Left ventricle myocardium inferior (tissue), 1 donor: ENCODE results near the gene PALLD. TPM values are rescaled to one million over a fixed set of nuclear protein-coding genes. Genes with fewer than 3 reads are reported as not detected.
A peak's percentile ranks its signal among the peaks of the same experiment; 100 is the strongest.

Experiments
- DNase-seq: peaks from one replicate; pipeline ENCODE4 v3.0.0-alpha.2; 2020
- H3K27ac ChIP-seq: fragments of 200-600 bp; replicated peaks from 2 replicates; pipeline ENCODE4 v1.8.0; 2021
- H3K27me3 ChIP-seq: fragments of 200-600 bp; 2 replicates; pipeline ENCODE4 v1.8.0; 2021; ENCODE audit warnings: low read depth
- H3K36me3 ChIP-seq: fragments of 200-600 bp; 2 replicates; pipeline ENCODE4 v1.8.0; 2021
- H3K4me1 ChIP-seq: fragments of 200-600 bp; 2 replicates; pipeline ENCODE4 v1.8.0; 2021
- H3K4me3 ChIP-seq: fragments of 200-600 bp; 2 replicates; pipeline ENCODE4 v1.8.0; 2021; ENCODE audit warnings: mild to moderate bottlenecking, moderate library complexity
- H3K9me3 ChIP-seq: fragments of 200-600 bp; replicated peaks from 2 replicates; pipeline ENCODE4 v1.8.0; 2021
- intact Hi-C: fragments of 100-400 bp; cut with micrococcal nuclease; formaldehyde crosslinking; loops from one replicate; pipeline ENCODE4 v1.11.0; 2022
- total RNA-seq: library from RNA; stranded (reverse); fragmentation: NEBNext Ultra II Directional; extraction: Animal tissue kit (Norgen Biotek cat#: 25700); gene quantifications from one replicate; pipeline ENCODE4 v1.2.1, GENCODE V29; 2021
- TF ChIP-seq, protein P1 (sequence below): fragments of 200-600 bp; IDR thresholded peaks from 2 replicates; pipeline ENCODE4 v1.8.0; 2021; ENCODE audit warnings: antibody characterized with exemption, mild to moderate bottlenecking, borderline replicate concordance
- donor health status: DM: no; HTN: yes; CAD: no; lungs with severe emphysema.

Gene PALLD
- total RNA-seq, 1 donor from 2014 or later = 871 TPM

DNA sequence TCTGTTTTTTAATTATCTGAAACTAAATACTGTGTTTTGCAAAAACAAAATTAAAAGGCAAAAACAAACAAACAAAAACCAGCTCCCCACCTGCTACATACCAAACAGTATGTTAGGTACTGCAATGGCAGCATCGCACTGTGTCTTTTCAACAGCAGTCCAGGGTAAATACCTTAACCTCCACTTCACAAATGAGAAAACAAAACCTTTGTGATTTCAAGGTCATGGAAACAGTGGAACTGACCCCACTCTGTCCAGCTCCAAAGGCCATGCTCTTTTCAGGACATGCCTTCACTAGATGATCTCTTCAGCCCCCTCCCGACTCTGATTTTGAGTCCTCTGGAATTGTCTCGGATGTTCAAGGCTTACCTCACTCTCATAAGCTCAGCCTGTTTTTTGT is 329.8 kb downstream of the PALLD start:
- Histone ChIP-seq H3K36me3 (no peaks in the 10 kb centered on the region), H3K27ac (peak overlapping the region; percentile 27), H3K9me3 (no peaks in the 10 kb centered on the region), H3K27me3 (no peaks in the 10 kb centered on the region), H3K4me1 (peaks cover 15% of the 10 kb centered on the region), H3K4me3 (no peak overlapping the region)
- TF ChIP-seq, protein P1, sequence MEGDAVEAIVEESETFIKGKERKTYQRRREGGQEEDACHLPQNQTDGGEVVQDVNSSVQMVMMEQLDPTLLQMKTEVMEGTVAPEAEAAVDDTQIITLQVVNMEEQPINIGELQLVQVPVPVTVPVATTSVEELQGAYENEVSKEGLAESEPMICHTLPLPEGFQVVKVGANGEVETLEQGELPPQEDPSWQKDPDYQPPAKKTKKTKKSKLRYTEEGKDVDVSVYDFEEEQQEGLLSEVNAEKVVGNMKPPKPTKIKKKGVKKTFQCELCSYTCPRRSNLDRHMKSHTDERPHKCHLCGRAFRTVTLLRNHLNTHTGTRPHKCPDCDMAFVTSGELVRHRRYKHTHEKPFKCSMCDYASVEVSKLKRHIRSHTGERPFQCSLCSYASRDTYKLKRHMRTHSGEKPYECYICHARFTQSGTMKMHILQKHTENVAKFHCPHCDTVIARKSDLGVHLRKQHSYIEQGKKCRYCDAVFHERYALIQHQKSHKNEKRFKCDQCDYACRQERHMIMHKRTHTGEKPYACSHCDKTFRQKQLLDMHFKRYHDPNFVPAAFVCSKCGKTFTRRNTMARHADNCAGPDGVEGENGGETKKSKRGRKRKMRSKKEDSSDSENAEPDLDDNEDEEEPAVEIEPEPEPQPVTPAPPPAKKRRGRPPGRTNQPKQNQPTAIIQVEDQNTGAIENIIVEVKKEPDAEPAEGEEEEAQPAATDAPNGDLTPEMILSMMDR = no peak
- no peak for DNase-seq
- intact Hi-C loops = no loop called here

DNA sequence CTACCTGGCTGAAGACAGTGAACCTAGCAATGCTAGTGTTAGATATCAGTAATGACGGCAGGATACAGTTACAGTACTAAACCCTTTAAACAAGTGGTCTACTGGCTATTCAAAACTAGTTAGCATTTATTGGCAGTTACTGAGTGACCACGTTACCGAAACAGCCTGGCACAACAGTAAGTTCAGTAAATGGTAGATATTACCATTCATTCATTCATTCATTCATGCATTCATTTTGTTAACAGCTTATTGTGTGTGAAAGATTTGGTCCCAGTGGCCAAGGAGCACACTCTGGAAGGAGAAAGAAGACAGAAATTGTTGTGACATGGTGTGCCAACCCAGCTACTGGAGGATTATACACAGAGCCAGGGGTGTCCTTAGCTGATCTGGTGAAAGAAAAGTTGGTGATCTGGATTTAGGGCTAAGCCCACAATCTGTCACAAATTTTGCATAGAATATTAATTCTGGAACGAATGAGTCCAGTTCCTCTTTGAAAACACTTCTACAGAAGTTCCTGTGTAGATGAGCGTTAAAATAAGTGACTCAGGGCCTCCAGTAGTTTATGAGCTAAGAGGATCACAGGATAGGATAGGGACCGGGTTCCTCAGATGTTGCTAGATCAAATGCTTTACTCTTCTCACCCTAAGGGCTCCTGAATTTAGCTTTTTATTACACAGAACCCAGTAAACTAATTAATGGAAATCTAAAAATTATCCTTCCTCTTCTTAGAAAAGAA is 334.1 kb downstream of the PALLD start:
- Histone ChIP-seq H3K9me3 (no peaks in the 10 kb centered on the region), H3K27me3 (peaks cover 14% of the 10 kb centered on the region), H3K27ac (peak overlapping the region; percentile 86), H3K4me1 (peaks cover 58% of the 10 kb centered on the region), H3K4me3 (peak overlapping the region; percentile 89), H3K36me3 (no peaks in the 10 kb centered on the region)
- no peak for DNase-seq
- TF ChIP-seq, protein P1 = no peak
- intact Hi-C loops = loop anchor here (10.0 kb wide), 1 partner anchor 116 kb away; no protein-coding TSS in a partner anchor

DNA sequence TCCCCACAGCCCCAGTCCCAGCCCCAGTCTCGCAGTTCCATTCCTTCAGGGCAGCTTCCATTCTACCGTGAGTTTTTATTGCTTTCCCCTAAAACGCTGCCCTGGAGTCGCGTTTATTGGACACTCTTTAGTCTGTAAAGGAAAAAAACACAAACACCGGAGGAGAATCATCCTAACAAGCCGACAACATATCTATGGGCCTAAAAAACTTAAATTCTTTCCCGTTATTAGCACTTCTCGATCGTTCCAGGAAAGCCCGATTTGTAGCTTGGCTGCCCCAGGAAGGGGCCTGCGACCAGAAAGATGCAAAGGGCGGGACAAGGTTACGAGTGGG is 334.7 kb downstream of the PALLD start:
- DNase-seq = no peak
- Histone ChIP-seq H3K36me3 (no peaks in the 10 kb centered on the region), H3K4me1 (peaks cover 60% of the 10 kb centered on the region), H3K27ac (peak overlapping the region; percentile 86), H3K27me3 (peaks cover 14% of the 10 kb centered on the region), H3K9me3 (no peaks in the 10 kb centered on the region), H3K4me3 (peak overlapping the region; percentile 89)
- TF ChIP-seq, protein P1 = no peak
- intact Hi-C loops = loop anchor here (10.0 kb wide), 1 partner anchor 117 kb away; no protein-coding TSS in a partner anchor

DNA sequence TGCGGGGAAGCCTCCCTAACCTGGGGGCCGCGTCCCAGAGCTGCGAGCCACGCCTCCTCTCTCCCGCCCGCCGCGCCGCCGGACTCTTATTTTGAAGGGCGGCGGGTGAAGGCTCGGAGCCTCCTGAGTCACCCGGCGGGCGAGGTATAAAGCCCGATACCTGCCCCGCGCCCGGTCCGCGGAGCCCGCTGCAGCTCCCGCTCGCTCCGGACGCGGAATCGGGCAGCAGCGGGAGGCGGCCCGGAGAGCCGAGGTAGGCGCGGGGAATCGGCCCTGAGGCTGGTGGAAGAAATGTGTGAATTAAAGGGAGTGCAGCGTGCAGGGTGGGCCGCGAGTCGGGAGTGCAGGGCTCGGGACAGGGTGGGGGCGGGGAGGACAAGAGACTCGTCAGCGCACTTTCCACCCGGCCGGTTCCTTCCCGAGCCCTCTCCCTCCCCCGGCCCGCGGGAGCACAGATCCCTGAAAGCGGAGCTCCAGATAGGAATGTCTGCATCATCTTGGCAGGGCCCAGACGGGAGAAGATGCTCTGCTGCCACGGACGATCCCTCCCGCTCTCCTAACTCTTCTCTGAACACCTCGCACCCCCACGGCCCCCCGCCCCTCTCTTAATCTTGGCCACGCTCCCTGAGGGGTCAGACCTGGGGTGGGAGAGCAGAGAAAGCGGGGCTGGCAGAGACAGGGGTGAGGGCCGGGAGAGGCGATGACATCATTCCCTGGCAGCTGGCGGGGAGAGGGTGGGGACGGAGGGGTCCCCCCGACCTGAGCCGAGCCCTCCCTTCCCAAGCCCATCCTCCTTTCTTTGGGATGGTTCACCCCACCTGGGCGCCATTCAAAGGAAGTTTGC is 335.3 kb downstream of the PALLD start:
- H3K27ac ChIP-seq = peak overlapping the region; percentile 86
- intact Hi-C loops = loop anchor here (10.0 kb wide), 1 partner anchor 117 kb away; no protein-coding TSS in a partner anchor
- TF ChIP-seq, protein P1 = no peak
- H3K9me3 ChIP-seq = no peaks in the 10 kb centered on the region
- H3K36me3 ChIP-seq = peaks cover 3% of the 10 kb centered on the region
- DNase-seq = peak; percentile 85
- H3K27me3 ChIP-seq = peaks cover 14% of the 10 kb centered on the region
- H3K4me3 ChIP-seq = peak overlapping the region; percentile 89
- H3K4me1 ChIP-seq = peaks cover 66% of the 10 kb centered on the region

DNA sequence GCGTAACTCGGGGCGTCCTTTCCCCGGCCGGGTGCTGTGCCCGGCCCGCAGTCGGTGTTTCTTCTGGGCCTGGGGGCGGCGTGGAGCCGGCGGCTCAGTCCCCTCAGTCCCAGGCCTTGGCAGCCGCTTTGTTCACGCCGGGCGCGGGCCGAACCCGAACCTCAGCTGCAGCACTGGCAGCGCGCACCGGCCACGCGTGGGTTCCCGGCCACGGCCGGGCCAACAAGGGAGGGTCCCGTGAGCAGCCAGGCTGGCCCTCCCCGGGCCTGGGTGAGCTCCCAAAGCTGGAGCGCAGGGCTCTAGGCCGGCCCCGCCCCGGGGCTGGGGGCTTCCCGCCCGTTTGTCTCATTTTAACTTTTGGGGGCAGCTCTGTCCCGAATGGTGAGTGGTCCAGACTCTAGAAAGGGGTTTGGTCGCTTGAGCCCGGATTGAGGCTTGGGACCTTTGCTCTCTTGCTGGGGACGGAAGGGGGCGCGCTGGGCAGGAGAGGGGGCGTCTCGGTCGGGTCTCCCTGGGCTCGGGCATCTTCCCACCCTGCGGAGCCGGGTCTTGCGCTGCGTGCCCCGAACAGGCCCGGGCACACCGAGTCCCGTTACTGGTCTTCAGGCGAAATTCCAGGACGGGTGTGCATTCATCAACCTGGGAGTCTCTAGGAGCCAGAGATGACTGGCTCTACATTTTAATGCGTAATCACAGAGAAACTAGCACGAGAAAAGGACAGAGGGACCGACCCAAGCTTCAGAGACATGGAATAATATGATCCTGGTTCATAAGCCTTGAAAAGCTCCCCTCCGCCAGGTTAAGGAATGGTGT is 336.1 kb downstream of the PALLD start:
- Histone ChIP-seq H3K4me3 (peak overlapping the region; percentile 89), H3K27ac (peak overlapping the region; percentile 86), H3K9me3 (no peaks in the 10 kb centered on the region), H3K36me3 (peaks cover 3% of the 10 kb centered on the region), H3K4me1 (peaks cover 74% of the 10 kb centered on the region), H3K27me3 (peaks cover 14% of the 10 kb centered on the region)
- TF ChIP-seq, protein P1 = peak; percentile 32
- DNase-seq = peak; percentile 61
- intact Hi-C loops = loop anchor here (10.0 kb wide), 1 partner anchor 118 kb away; no protein-coding TSS in a partner anchor
